NCI-H146 (cell line): ENCODE measurements around the gene TPX2.
A peak's percentile ranks its signal among the peaks of the same experiment; 100 is the strongest.

ENCODE experiments used
- DNase-seq: peaks from one replicate; lab custom pipeline; 2025; lab: John Stamatoyannopoulos, UW

Gene TPX2

GRCh38 chr20:31738729-31739549 lies at the start of gene TPX2:
Gene TPX2, plus strand, starts transcription at chr20:31739290. Its CDS starts 18,187 bp downstream, at chr20:31757477.
- DNase-seq, result peak; percentile 100

- DNase-seq, result no peak
Observed at GRCh38 chr20:31690124-31690666, 48.9 kb upstream of the TPX2 start.

- DNase-seq, result no peak
Observed at GRCh38 chr20:31691646-31692275, 47.3 kb upstream of the TPX2 start.

GRCh38 chr20:31693402-31693801 lies 45.7 kb upstream of the TPX2 start:
- DNase-seq, result no peak

GRCh38 chr20:31693987-31694661 lies 45.0 kb upstream of the TPX2 start:
- peak; percentile 96 for DNase-seq

GRCh38 chr20:31694842-31695593 lies 44.1 kb upstream of the TPX2 start:
- DNase-seq, result no peak

- no peak for DNase-seq
Observed at GRCh38 chr20:31695849-31696804, 43.0 kb upstream of the TPX2 start.

- DNase-seq, result no peak
Observed at GRCh38 chr20:31698243-31698802, 40.8 kb upstream of the TPX2 start.

GRCh38 chr20:31698803-31699718 lies 40.0 kb upstream of the TPX2 start:
- DNase-seq, result peak; percentile 70

- DNase-seq, result no peak
Observed at GRCh38 chr20:31699801-31700728, 39.0 kb upstream of the TPX2 start.

- DNase-seq, result no peak
Observed at GRCh38 chr20:31700747-31701146, 38.3 kb upstream of the TPX2 start.

GRCh38 chr20:31701591-31701990 lies 37.5 kb upstream of the TPX2 start:
- no peak for DNase-seq

GRCh38 chr20:31704225-31705119 lies 34.6 kb upstream of the TPX2 start:
- no peak for DNase-seq

- no peak for DNase-seq
Observed at GRCh38 chr20:31705191-31705590, 33.9 kb upstream of the TPX2 start.

- DNase-seq, result no peak
Observed at GRCh38 chr20:31705598-31706597, 33.2 kb upstream of the TPX2 start.
